Neural progenitor cell (in vitro differentiated cells): Measurements from ENCODE around the gene CHD1. TPM values are rescaled to one million over a fixed set of nuclear protein-coding genes. Genes with fewer than 3 reads are reported as not detected.

Experiments
- DNase-seq: peaks from one replicate; pipeline ENCODE4 v3.0.0-alpha.2; 2016; ENCODE audit warnings: low spot score
- H2AFZ ChIP-seq: fragments of 200-600 bp; sonication (generic); replicated peaks from 2 replicates; pipeline ENCODE4 v1.6.1; 2016; ENCODE audit warnings: antibody characterized with exemption
- H3F3A ChIP-seq: fragments of 200-600 bp; sonication (generic); 2 replicates; pipeline ENCODE4 v1.6.1; 2016; ENCODE audit warnings: antibody characterized with exemption, low read depth
- H3K27ac ChIP-seq: fragments of 200-600 bp; sonication (generic); 2 replicates; pipeline ENCODE4 v1.5.1; 2016; ENCODE audit warnings: mild to moderate bottlenecking
- H3K27me3 ChIP-seq: fragments of 200-600 bp; sonication (generic); 2 replicates; pipeline ENCODE4 v1.6.1; 2016; ENCODE audit warnings: mild to moderate bottlenecking, moderate library complexity
- H3K36me3 ChIP-seq: fragments of 200-600 bp; sonication (generic); 2 replicates; pipeline ENCODE4 v1.5.1; 2016
- H3K4me1 ChIP-seq: fragments of 200-600 bp; sonication (generic); 2 replicates; pipeline ENCODE4 v1.6.1; 2016; ENCODE audit warnings: mixed run types
- H3K4me2 ChIP-seq: fragments of 200-600 bp; sonication (generic); 2 replicates; pipeline ENCODE4 v1.6.1; 2016
- H3K4me3 ChIP-seq: fragments of 200-600 bp; sonication (generic); 2 replicates; pipeline ENCODE4 v1.5.1; 2016
- H3K79me2 ChIP-seq: fragments of 200-600 bp; sonication (generic); 2 replicates; pipeline ENCODE4 v1.6.1; 2016; ENCODE audit warnings: low read depth
- H3K9ac ChIP-seq: fragments of 200-600 bp; sonication (generic); 2 replicates; pipeline ENCODE4 v1.6.1; 2016
- H3K9me3 ChIP-seq: fragments of 200-600 bp; sonication (generic); 2 replicates; pipeline ENCODE4 v1.5.1; 2016; ENCODE audit warnings: low read depth
- H4K20me1 ChIP-seq: fragments of 200-600 bp; sonication (generic); 2 replicates; pipeline ENCODE4 v1.6.1; 2016; ENCODE audit warnings: low read depth
- H3K27ac Mint-ChIP-seq: 3 replicates; pipeline ENCODE4 v1.8.0; 2021; ENCODE audit warnings: mixed read lengths
- H3K27me3 Mint-ChIP-seq: 2 replicates; pipeline ENCODE4 v1.8.0; 2022; ENCODE audit warnings: low read depth, mild to moderate bottlenecking, inconsistent platforms, moderate library complexity, mixed read lengths; ENCODE audit not compliant: insufficient read depth
- H3K36me3 Mint-ChIP-seq: 3 replicates; pipeline ENCODE4 v1.8.0; 2021; ENCODE audit warnings: mixed read lengths
- H3K4me1 Mint-ChIP-seq: 3 replicates; pipeline ENCODE4 v1.8.0; 2021; ENCODE audit warnings: mixed read lengths
- H3K4me3 Mint-ChIP-seq: 3 replicates; pipeline ENCODE4 v1.8.0; 2021; ENCODE audit warnings: mild to moderate bottlenecking, moderate library complexity, mixed read lengths
- H3K9me3 Mint-ChIP-seq: 3 replicates; pipeline ENCODE4 v1.8.0; 2020; ENCODE audit warnings: mixed read lengths
- EZH2 ChIP-seq: fragments of 200-600 bp; sonication (generic); IDR thresholded peaks from 2 replicates; pipeline ENCODE4 v1.6.1; 2017; ENCODE audit warnings: antibody characterized with exemption, mild to moderate bottlenecking, moderate library complexity
- EZH2phosphoT487 ChIP-seq: fragments of 200-600 bp; sonication (generic); IDR thresholded peaks from 2 replicates; pipeline ENCODE4 v1.6.1; 2017; ENCODE audit warnings: antibody characterized with exemption
- total RNA-seq: library from RNA; depleted of rRNA; stranded (reverse); fragments of >200 nt; gene quantifications from 2 replicates; pipeline ENCODE4 v1.2.3, GENCODE V29; 2015; ENCODE audit warnings: low replicate concordance
- TF ChIP-seq, protein P1 (sequence below): fragments of 200-600 bp; sonication (generic); IDR thresholded peaks from 2 replicates; pipeline ENCODE4 v1.5.1; 2017; ENCODE audit warnings: antibody characterized with exemption, mild to moderate bottlenecking

CHD1 gene
- total RNA-seq, 1 donor from 2014 or later, result 198 TPM

DNA sequence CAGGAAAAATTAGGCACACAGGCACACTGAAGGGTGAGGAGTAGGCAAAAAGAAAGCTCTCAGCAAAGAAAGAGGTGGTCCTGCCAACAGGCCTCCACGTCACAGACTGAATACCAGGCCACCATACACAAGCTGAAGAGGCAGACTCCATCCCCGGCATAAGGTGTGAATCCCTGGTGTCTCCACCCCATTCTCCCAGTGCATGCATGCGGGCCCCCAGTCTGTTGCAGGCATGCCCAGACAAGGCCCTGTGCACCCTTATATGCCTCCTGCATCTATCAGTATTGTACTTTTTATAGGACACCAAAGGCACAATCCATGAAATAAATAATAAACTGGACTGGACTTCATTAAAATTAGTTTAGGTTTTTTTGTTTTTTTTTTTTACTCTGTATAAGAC is 82.3 kb downstream of the CHD1 start:
- Histone ChIP-seq H4K20me1 (no peaks in the 10 kb centered on the region), H3K27me3 (no peaks in the 10 kb centered on the region), H2AFZ (no peak overlapping the region), H3K4me3 (no peak overlapping the region), H3K9me3 (peaks cover 6% of the 10 kb centered on the region), H3F3A (no peaks in the 10 kb centered on the region), H3K36me3 (no peaks in the 10 kb centered on the region), H3K4me1 (no peaks in the 10 kb centered on the region), H3K4me2 (no peak overlapping the region), H3K9ac (no peak overlapping the region), H3K27ac (no peak overlapping the region), H3K79me2 (no peaks in the 10 kb centered on the region)
- no peak for DNase-seq
- no peak overlapping the region for H3K4me3 Mint-ChIP-seq
- peaks cover 4% of the 10 kb centered on the region for H3K36me3 Mint-ChIP-seq
- H3K4me1 Mint-ChIP-seq, result no peaks in the 10 kb centered on the region
- no peak overlapping the region for H3K27ac Mint-ChIP-seq
- peaks cover 20% of the 10 kb centered on the region for H3K9me3 Mint-ChIP-seq
- peaks cover 4% of the 10 kb centered on the region for H3K27me3 Mint-ChIP-seq
- TF ChIP-seq, protein P1, sequence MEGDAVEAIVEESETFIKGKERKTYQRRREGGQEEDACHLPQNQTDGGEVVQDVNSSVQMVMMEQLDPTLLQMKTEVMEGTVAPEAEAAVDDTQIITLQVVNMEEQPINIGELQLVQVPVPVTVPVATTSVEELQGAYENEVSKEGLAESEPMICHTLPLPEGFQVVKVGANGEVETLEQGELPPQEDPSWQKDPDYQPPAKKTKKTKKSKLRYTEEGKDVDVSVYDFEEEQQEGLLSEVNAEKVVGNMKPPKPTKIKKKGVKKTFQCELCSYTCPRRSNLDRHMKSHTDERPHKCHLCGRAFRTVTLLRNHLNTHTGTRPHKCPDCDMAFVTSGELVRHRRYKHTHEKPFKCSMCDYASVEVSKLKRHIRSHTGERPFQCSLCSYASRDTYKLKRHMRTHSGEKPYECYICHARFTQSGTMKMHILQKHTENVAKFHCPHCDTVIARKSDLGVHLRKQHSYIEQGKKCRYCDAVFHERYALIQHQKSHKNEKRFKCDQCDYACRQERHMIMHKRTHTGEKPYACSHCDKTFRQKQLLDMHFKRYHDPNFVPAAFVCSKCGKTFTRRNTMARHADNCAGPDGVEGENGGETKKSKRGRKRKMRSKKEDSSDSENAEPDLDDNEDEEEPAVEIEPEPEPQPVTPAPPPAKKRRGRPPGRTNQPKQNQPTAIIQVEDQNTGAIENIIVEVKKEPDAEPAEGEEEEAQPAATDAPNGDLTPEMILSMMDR, result no peak
- TF ChIP-seq EZH2phosphoT487 (no peak), EZH2 (no peak)

DNA sequence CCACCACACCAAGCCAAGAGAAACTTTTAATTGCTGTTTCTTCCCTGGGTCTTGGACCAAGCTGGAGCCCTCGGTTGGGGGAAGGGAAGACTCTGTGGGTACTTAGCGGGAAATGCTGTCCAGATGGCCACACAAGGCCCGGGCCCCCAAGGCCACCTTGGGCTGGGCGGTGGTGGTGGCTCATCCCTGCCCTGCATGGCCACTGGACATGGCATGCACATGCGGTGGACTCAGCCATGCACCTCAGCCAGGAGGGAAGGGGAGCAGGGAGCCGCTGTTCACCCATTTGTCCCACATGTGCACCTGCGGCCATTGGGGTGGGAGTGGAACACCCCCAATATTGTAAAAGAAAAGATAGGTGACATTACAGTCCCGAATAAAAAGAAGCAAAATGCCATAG is 82.9 kb downstream of the CHD1 start:
- no peak overlapping the region for H3K27ac ChIP-seq
- Mint-ChIP-seq H3K36me3 (peaks cover 4% of the 10 kb centered on the region), H3K9me3 (peaks cover 20% of the 10 kb centered on the region), H3K27ac (no peak overlapping the region), H3K4me1 (no peaks in the 10 kb centered on the region), H3K4me3 (no peak overlapping the region), H3K27me3 (peaks cover 4% of the 10 kb centered on the region)
- no peak for DNase-seq
- no peaks in the 10 kb centered on the region for H3F3A ChIP-seq
- TF ChIP-seq EZH2 (no peak), EZH2phosphoT487 (no peak)
- H3K9me3 ChIP-seq, result peaks cover 6% of the 10 kb centered on the region
- H2AFZ ChIP-seq, result no peak overlapping the region
- H3K4me2 ChIP-seq, result no peak overlapping the region
- no peaks in the 10 kb centered on the region for H3K4me1 ChIP-seq
- H3K27me3 ChIP-seq, result no peaks in the 10 kb centered on the region
- H4K20me1 ChIP-seq, result no peaks in the 10 kb centered on the region
- H3K9ac ChIP-seq, result no peak overlapping the region
- H3K79me2 ChIP-seq, result no peaks in the 10 kb centered on the region
- H3K36me3 ChIP-seq, result no peaks in the 10 kb centered on the region
- no peak overlapping the region for H3K4me3 ChIP-seq

DNA sequence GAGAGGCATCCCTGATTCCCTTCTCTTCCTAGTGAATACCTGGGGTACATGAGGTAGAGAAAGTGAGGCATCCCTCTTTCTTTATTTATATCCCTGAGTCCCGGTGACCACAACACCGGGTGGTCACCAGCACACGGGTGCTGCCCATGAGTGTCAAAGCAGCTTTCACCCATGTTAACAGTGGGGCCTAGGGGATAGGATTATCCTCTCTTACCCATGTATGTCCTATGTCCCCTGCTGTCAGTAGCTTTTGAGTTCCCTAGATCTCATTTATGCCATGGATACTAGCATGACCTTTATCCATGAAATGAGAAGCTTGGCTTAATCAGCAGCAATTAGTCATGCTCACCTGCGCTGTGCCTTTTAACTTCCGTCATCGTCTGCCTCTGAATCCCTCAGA is 83.9 kb downstream of the CHD1 start:
- H3K9me3 ChIP-seq, result peaks cover 6% of the 10 kb centered on the region
- H3K27ac Mint-ChIP-seq, result no peak overlapping the region

DNA sequence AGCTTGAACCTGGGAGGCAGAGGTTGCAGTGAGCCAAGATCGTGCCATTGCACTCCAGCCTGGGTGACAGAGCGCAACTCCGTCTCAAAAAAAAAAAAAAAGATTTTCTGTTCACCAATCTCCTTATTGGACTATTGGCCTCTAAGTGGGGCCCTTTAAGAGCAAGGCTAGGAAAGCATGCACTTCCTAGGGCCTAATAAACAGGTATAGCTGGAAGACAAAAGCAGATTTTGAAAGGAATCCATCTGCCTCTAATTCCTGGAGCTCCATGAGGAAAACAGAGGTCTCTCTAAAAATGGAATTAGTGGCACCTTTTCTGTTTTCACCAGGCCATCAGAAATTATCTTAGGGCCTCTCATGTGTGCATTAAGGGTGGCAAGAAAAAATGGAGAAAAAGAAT is 85.3 kb downstream of the CHD1 start:
- Histone ChIP-seq H3K4me2 (no peak overlapping the region), H4K20me1 (no peaks in the 10 kb centered on the region), H3K36me3 (no peaks in the 10 kb centered on the region), H3K4me3 (no peak overlapping the region), H3F3A (no peaks in the 10 kb centered on the region), H3K79me2 (no peaks in the 10 kb centered on the region), H3K27ac (no peak overlapping the region), H3K4me1 (no peaks in the 10 kb centered on the region), H3K27me3 (no peaks in the 10 kb centered on the region), H3K9ac (no peak overlapping the region), H3K9me3 (peaks cover 6% of the 10 kb centered on the region), H2AFZ (no peak overlapping the region)
- H3K36me3 Mint-ChIP-seq, result peaks cover 6% of the 10 kb centered on the region
- peaks cover 20% of the 10 kb centered on the region for H3K9me3 Mint-ChIP-seq
- no peaks in the 10 kb centered on the region for H3K4me1 Mint-ChIP-seq
- H3K27me3 Mint-ChIP-seq, result peaks cover 4% of the 10 kb centered on the region
- no peak overlapping the region for H3K27ac Mint-ChIP-seq
- TF ChIP-seq, protein P1, result no peak
- TF ChIP-seq EZH2 (no peak), EZH2phosphoT487 (no peak)
- DNase-seq, result no peak
- H3K4me3 Mint-ChIP-seq, result no peak overlapping the region

More for the DNA sequence above, 83.9 kb downstream of the CHD1 start:
- no peaks in the 10 kb centered on the region for H3K36me3 ChIP-seq
- H2AFZ ChIP-seq, result no peak overlapping the region
- no peak overlapping the region for H3K27ac ChIP-seq
- Mint-ChIP-seq H3K36me3 (peaks cover 4% of the 10 kb centered on the region), H3K4me3 (no peak overlapping the region), H3K9me3 (peaks cover 20% of the 10 kb centered on the region), H3K4me1 (no peaks in the 10 kb centered on the region), H3K27me3 (peaks cover 4% of the 10 kb centered on the region)
- H3K4me2 ChIP-seq, result no peak overlapping the region
- no peaks in the 10 kb centered on the region for H3K27me3 ChIP-seq
- H3F3A ChIP-seq, result no peaks in the 10 kb centered on the region
- no peak for DNase-seq
- no peak overlapping the region for H3K4me3 ChIP-seq
- no peak overlapping the region for H3K9ac ChIP-seq
- no peaks in the 10 kb centered on the region for H3K4me1 ChIP-seq
- H3K79me2 ChIP-seq, result no peaks in the 10 kb centered on the region
- TF ChIP-seq EZH2phosphoT487 (no peak), EZH2 (no peak)
- TF ChIP-seq, protein P1, result no peak
- H4K20me1 ChIP-seq, result no peaks in the 10 kb centered on the region
